HEK293 (cell line): ENCODE results near the gene PDE11A.

ENCODE experiments used
- CTCF ChIA-PET: fragments of 350-600 bp; formaldehyde crosslinking; extraction: SDS; loops from one replicate; lab custom pipeline; 2021; ENCODE audit warnings: antibody characterized with exemption; lab: Yijun Ruan, JAX
- POLR2A ChIA-PET: fragments of 300-600 bp; formaldehyde crosslinking; extraction: SDS; loops from one replicate; lab custom pipeline; 2020; ENCODE audit warnings: antibody characterized with exemption, inconsistent platforms; lab: Yijun Ruan, JAX
- H3K27ac ChIP-seq: fragments of 200-500 bp; sonication (Bioruptor generic); 2 replicates; pipeline ENCODE4 v1.5.1; 2014; ENCODE audit warnings: low read depth, low read length, control low read depth, inconsistent platforms; ENCODE audit errors: extremely low read depth
- H3K36me3 ChIP-seq, 2 experiments: fragments of 200-500 bp in 1 of 2; sonication (Bioruptor generic) in 1 of 2; 1 replicate in 1 of 2; 2 replicates in 1 of 2; pipeline ENCODE4 v1.5.1; 2014 to 2017; ENCODE audit warnings: inconsistent platforms in 2 of 2, low read length in 2 of 2; ENCODE audit not compliant: control insufficient read depth in 2 of 2, insufficient read depth in 1 of 2
- H3K4me1 ChIP-seq: fragments of 200-500 bp; sonication (Bioruptor generic); 2 replicates; pipeline ENCODE4 v1.5.1; 2014; ENCODE audit warnings: mild to moderate bottlenecking, low read length, inconsistent platforms; ENCODE audit not compliant: control insufficient read depth, insufficient read depth
- H3K4me3 ChIP-seq: 2 replicates; pipeline ENCODE4 v1.5.1; 2011; ENCODE audit warnings: low read depth, mild to moderate bottlenecking, control low read depth, low read length, moderate library complexity
- H3K9me3 ChIP-seq: fragments of 200-500 bp; sonication (Bioruptor generic); 2 replicates; pipeline ENCODE4 v1.5.1; 2014; ENCODE audit warnings: low read depth, low read length, inconsistent platforms; ENCODE audit not compliant: control insufficient read depth, insufficient read depth
- CTCF ChIP-seq: fragments of 450-650 bp; formaldehyde crosslinking; IDR thresholded peaks from 2 replicates; pipeline ENCODE4 v1.5.1; 2016; ENCODE audit warnings: missing biosample characterization, missing genetic modification characterization
- HOXD13 ChIP-seq: sonication (generic); formaldehyde crosslinking; IDR thresholded peaks from 2 replicates; pipeline ENCODE4 v1.8.0; 2022; ENCODE audit warnings: missing genetic modification reagents, borderline replicate concordance
- OSR2 ChIP-seq: fragments of 450-650 bp; formaldehyde crosslinking; IDR thresholded peaks from 2 replicates; pipeline ENCODE4 v1.5.1; 2016; ENCODE audit warnings: missing biosample characterization, missing genetic modification characterization
- PRDM10 ChIP-seq: fragments of 450-650 bp; formaldehyde crosslinking; IDR thresholded peaks from 2 replicates; pipeline ENCODE4 v1.5.1; 2016; ENCODE audit warnings: missing biosample characterization, missing genetic modification characterization
- TRIM28 ChIP-seq: IDR thresholded peaks from 2 replicates; pipeline ENCODE4 v1.6.1; 2011; ENCODE audit warnings: low read length, control low read depth, borderline replicate concordance
- ZBTB17 ChIP-seq: fragments of 450-650 bp; formaldehyde crosslinking; IDR thresholded peaks from 2 replicates; pipeline ENCODE4 v1.5.1; 2016; ENCODE audit warnings: missing biosample characterization, missing genetic modification characterization
- ZBTB8A ChIP-seq: fragments of 450-650 bp; formaldehyde crosslinking; IDR thresholded peaks from 2 replicates; pipeline ENCODE4 v1.5.1; 2016; ENCODE audit warnings: missing biosample characterization, missing genetic modification characterization
- ZNF155 ChIP-seq: fragments of 450-650 bp; formaldehyde crosslinking; IDR thresholded peaks from 2 replicates; pipeline ENCODE4 v1.5.1; 2016; ENCODE audit warnings: missing biosample characterization, missing genetic modification characterization
- ZNF2 ChIP-seq: fragments of 450-650 bp; formaldehyde crosslinking; IDR thresholded peaks from 2 replicates; pipeline ENCODE4 v1.5.1; 2016; ENCODE audit warnings: missing biosample characterization, missing genetic modification characterization
- ZNF23 ChIP-seq: fragments of 450-650 bp; formaldehyde crosslinking; IDR thresholded peaks from 2 replicates; pipeline ENCODE4 v1.5.1; 2016; ENCODE audit warnings: missing biosample characterization, missing genetic modification characterization, borderline replicate concordance
- ZNF335 ChIP-seq: fragments of 450-650 bp; formaldehyde crosslinking; conservative IDR thresholded peaks from 2 replicates; pipeline ENCODE4 v1.5.1; 2016; ENCODE audit warnings: missing biosample characterization, missing genetic modification characterization
- ZNF341 ChIP-seq: fragments of 450-650 bp; formaldehyde crosslinking; IDR thresholded peaks from 2 replicates; pipeline ENCODE4; 2016; ENCODE audit warnings: low read depth, missing biosample characterization, missing genetic modification characterization
- ZNF501 ChIP-seq: fragments of 450-650 bp; formaldehyde crosslinking; IDR thresholded peaks from 2 replicates; pipeline ENCODE4 v1.5.1; 2016; ENCODE audit warnings: missing biosample characterization, missing genetic modification characterization
- ZNF514 ChIP-seq: fragments of 450-650 bp; formaldehyde crosslinking; IDR thresholded peaks from 2 replicates; pipeline ENCODE4 v1.5.1; 2016; ENCODE audit warnings: missing biosample characterization, missing genetic modification characterization
- ZNF548 ChIP-seq: fragments of 450-650 bp; formaldehyde crosslinking; IDR thresholded peaks from 2 replicates; pipeline ENCODE4 v1.5.1; 2016; ENCODE audit warnings: missing biosample characterization, missing genetic modification characterization
- ZNF596 ChIP-seq: fragments of 450-650 bp; IDR thresholded peaks from 2 replicates; pipeline ENCODE4 v1.5.0; 2018; ENCODE audit warnings: missing biosample characterization, mild to moderate bottlenecking, missing genetic modification characterization, moderate library complexity
- ZNF654 ChIP-seq: fragments of 450-650 bp; formaldehyde crosslinking; IDR thresholded peaks from 2 replicates; pipeline ENCODE4 v1.5.1; 2016; ENCODE audit warnings: low read depth, missing biosample characterization, missing genetic modification characterization
- ZNF658 ChIP-seq: fragments of 450-650 bp; formaldehyde crosslinking; IDR thresholded peaks from 2 replicates; pipeline ENCODE4; 2016; ENCODE audit warnings: missing biosample characterization, missing genetic modification characterization
- ZNF660 ChIP-seq: fragments of 450-650 bp; IDR thresholded peaks from 2 replicates; pipeline ENCODE4 v1.5.1; 2018; ENCODE audit warnings: missing biosample characterization, mild to moderate bottlenecking, missing genetic modification characterization
- ZNF664 ChIP-seq: fragments of 450-650 bp; formaldehyde crosslinking; IDR thresholded peaks from 2 replicates; pipeline ENCODE4 v1.5.1; 2016; ENCODE audit warnings: missing biosample characterization, missing genetic modification characterization
- ZNF777 ChIP-seq: fragments of 450-650 bp; formaldehyde crosslinking; IDR thresholded peaks from 2 replicates; pipeline ENCODE4 v1.5.1; 2017; ENCODE audit warnings: missing biosample characterization, missing genetic modification characterization, borderline replicate concordance
- TF ChIP-seq, protein P1 (sequence below): fragments of 450-650 bp; formaldehyde crosslinking; IDR thresholded peaks from 2 replicates; pipeline ENCODE4 v1.5.1; 2017; ENCODE audit warnings: missing biosample characterization, mild to moderate bottlenecking, missing genetic modification characterization, moderate library complexity

The PDE11A gene

DNA sequence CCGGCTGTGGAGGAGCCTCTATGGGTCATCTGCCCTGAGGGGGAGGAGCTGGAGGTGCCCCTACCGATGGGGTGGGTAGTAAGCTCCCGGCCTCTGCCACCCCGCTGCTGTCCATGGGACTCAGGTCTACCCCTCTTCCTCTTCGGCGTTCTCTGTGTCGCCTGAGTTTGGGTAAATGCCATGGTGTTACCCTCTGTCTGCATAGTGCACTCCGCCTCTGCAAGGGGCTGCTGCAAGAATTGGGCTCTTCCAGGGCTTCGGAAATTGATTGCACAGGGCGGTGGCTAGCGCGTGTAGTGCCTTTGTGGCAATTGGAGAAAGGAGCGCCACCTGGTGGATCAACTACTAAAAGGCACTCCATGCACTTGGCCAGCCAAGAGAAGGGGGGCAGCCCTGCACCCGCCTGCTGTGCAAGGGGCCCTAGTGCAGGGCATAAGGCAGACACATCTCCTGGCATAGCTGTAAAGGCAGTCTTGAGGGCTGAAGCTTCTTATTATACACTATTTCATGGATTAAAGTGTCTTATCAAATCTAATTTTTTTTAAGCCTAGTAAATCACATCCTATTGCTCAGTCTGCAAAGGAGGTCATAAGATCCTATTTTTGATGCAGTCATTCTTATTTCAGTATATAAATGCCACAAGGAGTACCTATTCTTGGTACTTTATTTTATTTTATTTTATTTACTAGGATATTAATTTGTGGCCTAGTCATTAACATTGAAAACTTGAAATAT is 308.9 kb downstream of the PDE11A start:
- H3K9me3 ChIP-seq = no peaks in the 10 kb centered on the region
- POLR2A ChIA-PET = no interaction called here
- TF ChIP-seq HOXD13 (CRISPR knock-in tag) = no peak
- no peak for TF ChIP-seq OSR2 (tag by site-specific recombination)
- TF ChIP-seq ZNF2 (tag by site-specific recombination) = 0 out of 2 replicates have a peak, but pooled peaks have one; percentile 28
- TF ChIP-seq PRDM10 (tag by site-specific recombination) = peak; percentile 70
- peak; percentile 67; the same call in 1 of the 2 replicates for TF ChIP-seq TRIM28
- TF ChIP-seq CTCF (tag by site-specific recombination) = peak; percentile 85
- TF ChIP-seq, protein P1, sequence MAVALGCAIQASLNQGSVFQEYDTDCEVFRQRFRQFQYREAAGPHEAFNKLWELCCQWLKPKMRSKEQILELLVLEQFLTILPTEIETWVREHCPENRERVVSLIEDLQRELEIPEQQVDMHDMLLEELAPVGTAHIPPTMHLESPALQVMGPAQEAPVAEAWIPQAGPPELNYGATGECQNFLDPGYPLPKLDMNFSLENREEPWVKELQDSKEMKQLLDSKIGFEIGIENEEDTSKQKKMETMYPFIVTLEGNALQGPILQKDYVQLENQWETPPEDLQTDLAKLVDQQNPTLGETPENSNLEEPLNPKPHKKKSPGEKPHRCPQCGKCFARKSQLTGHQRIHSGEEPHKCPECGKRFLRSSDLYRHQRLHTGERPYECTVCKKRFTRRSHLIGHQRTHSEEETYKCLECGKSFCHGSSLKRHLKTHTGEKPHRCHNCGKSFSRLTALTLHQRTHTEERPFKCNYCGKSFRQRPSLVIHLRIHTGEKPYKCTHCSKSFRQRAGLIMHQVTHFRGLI = no peak
- TF ChIP-seq ZNF514 (tag by site-specific recombination) = no peak
- no peak for TF ChIP-seq ZNF777 (tag by site-specific recombination)
- no peak for TF ChIP-seq ZNF501 (tag by site-specific recombination)
- TF ChIP-seq ZNF335 = peak; percentile 59
- no peak for TF ChIP-seq ZNF23 (tag by site-specific recombination)
- TF ChIP-seq ZNF664 (tag by site-specific recombination) = no peak
- TF ChIP-seq ZNF155 (tag by site-specific recombination) = no peak
- TF ChIP-seq ZNF548 = no peak
- TF ChIP-seq ZNF341 (tag by site-specific recombination) = peak; percentile 68
- peak; percentile 47 for TF ChIP-seq ZNF654 (tag by site-specific recombination)
- peak; percentile 84 for TF ChIP-seq ZBTB17 (tag by site-specific recombination)
- TF ChIP-seq ZNF660 (tag by site-specific recombination) = peak; percentile 61
- TF ChIP-seq ZBTB8A (tag by site-specific recombination) = peak; percentile 60; the same call in 1 of the 2 replicates
- no peak for TF ChIP-seq ZNF658 (tag by site-specific recombination)
- TF ChIP-seq ZNF596 (tag by site-specific recombination) = no peak
- CTCF ChIA-PET = interaction anchor here (0.6 to 3.8 kb wide), 29 partner anchors 8 to 626 kb away, joined by 3 to 34 read pairs (median 3); no protein-coding TSS in a partner anchor
- no peaks in the 10 kb centered on the region for H3K36me3 ChIP-seq
- no peak overlapping the region for H3K27ac ChIP-seq
- H3K4me3 ChIP-seq = no peak overlapping the region
- no peaks in the 10 kb centered on the region; the same call in 1 of the 2 replicates for H3K4me1 ChIP-seq
